HG03571 (cell line): ENCODE measurements around the gene B3GALT5.
"Not testable (repeated sequence)": the region's sequence is repeated elsewhere in the genome, so short reads cannot be mapped to it uniquely, and the experiment has no call there.

Experiments
- ATAC-seq: cut with Tn5 transposase; IDR thresholded peaks from one replicate; pipeline ENCODE4 v1.9.1; 2021; ENCODE audit not compliant: unreplicated experiment

The B3GALT5 gene

DNA sequence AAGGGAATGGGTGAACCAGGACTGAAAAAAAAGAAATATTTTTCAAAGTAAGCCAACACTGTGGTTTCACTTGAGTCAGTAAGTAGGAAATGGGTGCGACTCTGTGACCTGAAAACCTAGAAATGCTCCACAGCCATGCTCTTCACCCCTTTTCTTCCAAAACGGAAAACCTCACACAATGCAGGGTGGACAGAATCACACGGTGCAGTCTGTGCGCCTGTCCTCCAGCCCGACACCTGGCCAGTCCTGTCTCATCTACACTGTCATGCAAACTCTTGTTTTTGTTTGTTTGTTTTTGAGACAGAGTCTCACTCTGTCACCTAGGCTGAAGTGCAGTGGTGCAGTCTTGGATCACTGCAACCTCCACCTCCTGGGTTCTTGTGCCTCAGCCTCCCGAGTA is 53.3 kb downstream of the B3GALT5 start:
- no peak for ATAC-seq

DNA sequence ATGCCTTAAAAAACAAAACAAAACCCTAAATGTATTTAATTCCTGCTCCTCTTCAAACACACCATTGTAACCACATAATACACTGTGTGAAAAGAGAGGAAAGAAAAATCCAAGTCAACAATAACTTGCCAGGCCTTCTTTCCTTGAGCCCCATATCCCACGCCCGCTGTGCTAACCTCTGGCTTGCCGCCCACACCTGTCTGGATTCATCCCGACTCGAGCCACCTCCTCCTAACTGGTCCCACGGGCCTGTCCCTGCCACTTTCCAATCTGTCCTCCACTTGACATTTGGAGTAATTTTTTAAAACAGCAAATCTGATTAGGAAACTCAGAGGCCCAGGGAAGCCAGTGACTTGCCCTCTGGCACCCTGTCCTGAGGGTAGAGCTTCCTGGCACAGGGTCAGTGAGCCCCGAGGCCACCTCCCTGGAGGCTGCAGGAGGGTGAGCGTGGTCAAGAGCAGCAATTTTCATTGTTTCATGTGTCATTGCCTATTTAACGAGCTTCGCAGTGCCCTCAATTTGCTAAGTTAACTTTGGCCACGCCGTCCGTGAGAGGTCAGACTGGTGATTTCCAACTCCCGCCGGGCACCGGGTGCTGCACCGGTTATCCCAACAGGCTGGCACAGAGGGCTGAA is 54.1 kb downstream of the B3GALT5 start:
- no peak for ATAC-seq

- no peak for ATAC-seq
Measured at GRCh38 chr21:39667353-39667891, 54.7 kb downstream of the B3GALT5 start.

GRCh38 chr21:39668369-39668768 is 55.6 kb downstream of the B3GALT5 start:
- ATAC-seq = no peak

GRCh38 chr21:39669485-39669884 is 56.7 kb downstream of the B3GALT5 start:
- ATAC-seq = no peak

- ATAC-seq = no peak
Measured at GRCh38 chr21:39669976-39670661, 57.4 kb downstream of the B3GALT5 start.

GRCh38 chr21:39670701-39671100 is 58.0 kb downstream of the B3GALT5 start:
- no peak for ATAC-seq

DNA sequence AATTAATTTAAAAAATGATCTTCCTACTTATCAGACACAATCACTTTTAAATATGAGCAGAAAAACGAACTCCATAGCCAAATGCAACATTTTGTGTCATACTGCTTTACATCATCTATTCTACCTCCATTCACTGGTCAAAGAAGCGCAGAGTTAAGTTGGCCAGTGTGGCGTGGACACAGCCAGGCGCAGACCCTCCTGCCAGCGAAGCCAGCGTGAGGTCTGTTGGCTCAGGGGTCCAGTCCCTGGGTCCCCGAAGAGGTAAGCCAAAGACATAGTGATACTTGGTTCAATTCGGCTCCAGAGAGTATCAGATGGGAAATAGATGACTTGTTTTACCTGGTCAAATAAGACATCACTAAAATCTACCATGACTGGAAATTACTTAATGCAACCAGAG is 59.2 kb downstream of the B3GALT5 start:
- no peak for ATAC-seq

DNA sequence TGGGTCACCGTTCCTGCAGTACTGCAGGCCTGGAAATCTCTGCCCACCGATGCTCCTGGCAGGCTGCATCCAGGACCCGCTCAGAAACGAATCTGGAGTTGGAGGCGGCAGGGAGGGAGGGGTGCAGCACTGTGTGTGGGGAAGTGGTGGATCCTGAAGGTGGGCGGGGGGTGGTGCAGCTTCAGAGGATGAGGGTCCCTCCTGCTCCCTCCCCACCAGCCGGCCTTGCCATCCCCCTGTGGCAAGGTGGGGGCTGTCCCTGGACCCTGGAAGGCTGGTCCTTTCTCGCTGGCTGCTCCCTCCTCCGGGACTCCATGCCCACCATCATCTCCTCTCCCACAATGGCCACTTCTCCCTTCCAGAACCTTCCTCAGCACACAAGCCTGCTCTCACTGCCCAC is 60.4 kb downstream of the B3GALT5 start:
- ATAC-seq = no peak

- no peak for ATAC-seq
Measured at GRCh38 chr21:39673736-39674135, 61.0 kb downstream of the B3GALT5 start.

- no peak for ATAC-seq
Measured at GRCh38 chr21:39674801-39675200, 62.1 kb downstream of the B3GALT5 start.

- ATAC-seq = no peak
Measured at GRCh38 chr21:39675590-39675989, 62.9 kb downstream of the B3GALT5 start.

GRCh38 chr21:39675993-39676661 is 63.4 kb downstream of the B3GALT5 start:
- peak; percentile 78 for ATAC-seq

DNA sequence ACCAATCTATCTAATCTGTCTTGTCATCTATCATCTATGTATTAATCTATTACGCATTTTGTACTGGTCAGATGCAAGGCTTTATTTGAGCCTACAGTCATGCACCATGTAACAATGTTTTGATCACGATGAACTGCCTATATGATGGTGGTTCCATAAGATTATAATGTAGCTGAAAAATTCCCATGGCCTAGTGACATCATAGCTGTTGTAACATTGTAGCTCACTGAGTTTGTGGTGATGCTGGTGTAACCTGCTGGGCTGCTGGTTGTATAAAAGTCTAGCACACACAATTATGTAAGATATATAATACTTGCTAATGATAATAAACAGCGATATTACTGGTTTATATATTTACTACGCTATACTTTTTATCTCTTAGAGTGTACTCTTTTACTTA is 67.5 kb downstream of the B3GALT5 start:
- ATAC-seq = no peak

- no peak for ATAC-seq
Measured at GRCh38 chr21:39681257-39681656, 68.5 kb downstream of the B3GALT5 start.

DNA sequence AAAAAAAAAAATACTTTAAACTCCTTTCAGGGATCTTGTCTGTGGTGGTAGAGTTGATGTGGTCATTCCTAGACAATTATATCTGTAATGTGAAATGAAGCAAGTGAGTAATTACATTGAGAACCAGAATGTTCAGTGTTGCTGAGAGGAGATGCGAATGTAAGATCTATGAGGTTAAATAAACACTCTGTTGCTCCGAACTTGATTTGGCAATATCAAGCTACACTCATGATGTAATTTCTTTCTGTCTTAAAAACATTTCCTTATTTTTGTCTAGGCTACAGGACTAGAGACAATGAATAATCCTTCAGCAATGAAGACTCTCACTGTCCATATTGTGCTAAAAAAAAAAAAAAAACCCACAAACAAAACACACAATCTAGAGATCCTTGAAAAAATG is 69.1 kb downstream of the B3GALT5 start:
- ATAC-seq = no peak

DNA sequence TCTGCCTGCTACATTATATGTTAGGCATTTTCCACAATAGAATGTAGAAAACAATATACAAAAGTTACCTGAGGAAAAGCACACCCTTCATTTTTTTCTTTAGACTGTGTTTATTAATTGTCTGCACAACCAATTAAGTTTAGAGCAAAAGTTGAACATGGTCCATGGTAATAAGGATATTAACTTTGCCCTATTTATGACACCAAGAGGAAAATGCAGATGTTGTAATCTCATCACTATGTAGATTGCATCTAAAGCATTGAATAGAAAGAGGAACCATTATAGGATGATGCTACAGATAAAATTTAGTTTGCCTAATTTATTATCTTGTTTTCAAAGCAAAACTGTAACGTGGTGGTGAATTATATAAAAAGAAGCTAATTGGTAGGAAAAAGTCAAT is 72.5 kb downstream of the B3GALT5 start:
- ATAC-seq = no peak

DNA sequence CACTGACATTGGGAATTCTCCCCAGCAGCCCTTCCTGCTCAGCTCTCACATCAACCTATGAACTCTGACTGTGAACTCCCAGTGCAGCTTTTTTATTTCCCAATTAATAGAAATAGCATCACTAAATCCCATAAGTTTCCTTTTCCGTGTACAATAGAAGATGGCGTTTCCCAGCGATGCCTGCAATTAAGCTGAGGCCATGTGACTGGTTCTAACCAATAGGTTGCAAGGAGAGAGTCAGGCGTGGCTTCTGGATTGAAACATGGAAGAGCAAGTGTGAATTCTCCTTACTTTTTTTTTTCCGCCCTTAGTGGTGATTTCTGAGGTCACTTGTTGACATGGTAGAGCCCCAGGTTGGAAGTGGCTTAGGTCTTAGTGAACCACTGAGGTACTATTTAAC is 73.3 kb downstream of the B3GALT5 start:
- ATAC-seq = no peak

- no peak for ATAC-seq
Measured at GRCh38 chr21:39686646-39687468, 74.1 kb downstream of the B3GALT5 start.

GRCh38 chr21:39688010-39688409 is 75.3 kb downstream of the B3GALT5 start:
- ATAC-seq = no peak

DNA sequence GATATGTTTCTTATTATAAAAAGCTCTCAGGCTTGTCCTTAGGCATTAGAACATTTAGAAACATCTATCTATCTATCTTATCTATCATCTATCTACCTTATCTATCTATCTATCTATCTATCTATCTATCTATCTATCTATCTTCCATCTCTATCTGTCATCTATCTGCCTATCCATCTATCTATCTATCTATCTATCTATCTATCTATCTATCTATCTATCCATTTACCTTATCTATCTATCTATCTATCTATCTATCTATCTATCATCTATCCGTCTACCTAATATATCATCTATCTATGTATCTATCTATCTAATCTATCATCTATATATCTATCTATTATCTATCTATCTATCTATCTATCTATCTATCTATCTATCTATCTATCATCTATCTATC is 77.1 kb downstream of the B3GALT5 start:
- not testable (repeated sequence) for ATAC-seq
